ENCODE measurements around the gene MS4A7.

The MS4A7 gene

GRCh38 chr11:60371386-60371785 lies 6.9 kb upstream of the MS4A7 start:
- no peak for DNase-seq (ENCODE audit: low spot score)

GRCh38 chr11:60371854-60372253 lies 6.5 kb upstream of the MS4A7 start:
- DNase-seq (ENCODE audit: low spot score), result no peak

GRCh38 chr11:60372767-60373166 lies 5.6 kb upstream of the MS4A7 start:
- no peak for DNase-seq (ENCODE audit: low spot score)

- DNase-seq (ENCODE audit: low spot score), result no peak
These were observed 3.0 kb upstream of the MS4A7 start for GRCh38 chr11:60375316-60375715.

GRCh38 chr11:60376601-60377000 lies 1.7 kb upstream of the MS4A7 start:
- no peak for DNase-seq (ENCODE audit: low spot score)

GRCh38 chr11:60377401-60378136 lies 763 bp upstream of the MS4A7 start:
- no peak for DNase-seq (ENCODE audit: low spot score)

GRCh38 chr11:60389279-60389910 lies 11.1 kb downstream of the MS4A7 start:
- no peak for DNase-seq (ENCODE audit: low spot score)

GRCh38 chr11:60390419-60390818 lies 12.1 kb downstream of the MS4A7 start:
- DNase-seq (ENCODE audit: low spot score), result no peak

GRCh38 chr11:60392361-60392760 lies 14.0 kb downstream of the MS4A7 start:
- DNase-seq (ENCODE audit: low spot score), result no peak

- DNase-seq (ENCODE audit: low spot score), result no peak
These were observed 14.7 kb downstream of the MS4A7 start for GRCh38 chr11:60393016-60393415.

- DNase-seq (ENCODE audit: low spot score), result no peak
These were observed 16.5 kb downstream of the MS4A7 start for GRCh38 chr11:60394666-60395380.

GRCh38 chr11:60396382-60396781 lies 18.1 kb downstream of the MS4A7 start, which contains the start of gene MS4A14:
Gene MS4A14, plus strand, starts transcription at chr11:60396459. Its CDS starts 120 bp downstream, at chr11:60396579.
- no peak for DNase-seq (ENCODE audit: low spot score)

- DNase-seq (ENCODE audit: low spot score), result no peak
These were observed 18.5 kb downstream of the MS4A7 start for GRCh38 chr11:60396799-60397198.

- DNase-seq (ENCODE audit: low spot score), result no peak
These were observed 41.7 kb downstream of the MS4A7 start for GRCh38 chr11:60420015-60420414.

GRCh38 chr11:60422609-60423008 lies 44.3 kb downstream of the MS4A7 start:
- DNase-seq (ENCODE audit: low spot score), result no peak

- no peak for DNase-seq (ENCODE audit: low spot score)
These were observed 50.2 kb downstream of the MS4A7 start for GRCh38 chr11:60428517-60428916.

- DNase-seq (ENCODE audit: low spot score), result no peak
These were observed 50.9 kb downstream of the MS4A7 start, which contains the start of gene MS4A5 for GRCh38 chr11:60429272-60429671. Gene MS4A5, plus strand, starts transcription at chr11:60429572. Its CDS starts 103 bp downstream, at chr11:60429675.

GRCh38 chr11:60431251-60431650 lies 52.9 kb downstream of the MS4A7 start:
- DNase-seq (ENCODE audit: low spot score), result no peak

GRCh38 chr11:60433401-60433800 lies 55.1 kb downstream of the MS4A7 start:
- no peak for DNase-seq (ENCODE audit: low spot score)
